HG02981 (cell line): ENCODE measurements around the gene AK9.

Source experiments
- ATAC-seq: cut with Tn5 transposase; IDR thresholded peaks from one replicate; pipeline ENCODE4 v1.9.1; 2021; ENCODE audit warnings: mild to moderate bottlenecking, moderate library complexity; ENCODE audit not compliant: unreplicated experiment

The AK9 gene

DNA sequence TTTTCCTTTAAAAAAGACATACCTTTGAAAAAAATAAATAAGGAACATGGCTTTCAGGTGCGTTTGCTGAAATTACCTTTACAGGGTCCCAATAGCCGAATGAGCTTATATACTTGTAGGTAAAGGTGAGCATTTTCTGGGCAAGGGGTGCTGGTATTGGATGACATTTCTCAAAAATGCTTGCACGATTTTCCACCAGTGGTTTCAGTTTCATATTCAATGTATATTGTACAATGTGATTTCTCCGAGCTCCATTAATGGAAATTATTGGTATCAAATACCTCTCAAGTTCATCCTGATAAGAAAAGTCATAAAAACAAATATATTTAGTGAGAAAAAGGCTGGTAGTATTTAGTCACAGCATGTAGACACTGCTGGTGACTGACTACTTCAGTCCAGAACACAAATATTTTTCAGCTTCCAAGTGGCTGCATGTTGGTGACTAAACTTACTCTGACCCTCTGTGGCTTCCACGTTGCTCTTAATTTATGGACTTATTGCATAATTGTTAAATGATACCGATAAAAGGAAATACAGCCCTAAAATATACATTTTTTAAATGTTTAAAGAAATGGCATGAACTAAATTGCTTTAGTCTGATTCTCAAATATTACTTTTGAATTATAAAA, 175.1 kb downstream of the AK9 start:
- no peak for ATAC-seq

GRCh38 chr6:109514946-109515345, 176.1 kb downstream of the AK9 start:
- ATAC-seq: no peak

- no peak for ATAC-seq
Observed at GRCh38 chr6:109513571-109514071, 177.4 kb downstream of the AK9 start.

DNA sequence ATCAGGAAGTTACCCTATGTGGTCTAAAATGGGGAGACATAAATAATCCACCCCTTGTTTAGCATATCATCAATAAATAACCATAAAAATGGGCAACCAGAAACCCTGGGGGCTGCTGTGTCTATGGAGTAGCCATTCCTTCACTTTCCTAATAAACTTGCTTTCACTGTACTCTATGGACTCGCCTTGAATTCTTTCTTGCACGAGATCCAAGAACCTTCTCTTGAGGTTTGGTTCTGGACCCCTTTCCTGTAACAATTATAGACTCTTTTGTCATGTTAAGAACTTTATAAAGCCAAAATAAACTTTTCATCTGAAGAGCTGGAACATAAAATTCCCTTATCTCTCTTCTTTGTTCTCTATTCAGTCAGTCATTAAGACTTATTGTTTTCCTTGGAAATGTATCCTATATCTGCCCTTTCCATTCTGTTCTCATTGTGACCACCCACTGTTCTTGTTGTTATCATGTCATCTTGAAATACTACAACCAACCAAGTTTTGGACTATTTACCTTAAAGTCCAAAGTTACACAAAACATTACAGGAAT, 178.7 kb downstream of the AK9 start:
- ATAC-seq: no peak

GRCh38 chr6:109511832-109512231, 179.2 kb downstream of the AK9 start:
- ATAC-seq: no peak

- ATAC-seq: no peak
Observed at GRCh38 chr6:109510358-109510757, 180.6 kb downstream of the AK9 start.

GRCh38 chr6:109508166-109508860, 182.7 kb downstream of the AK9 start:
- no peak for ATAC-seq

DNA sequence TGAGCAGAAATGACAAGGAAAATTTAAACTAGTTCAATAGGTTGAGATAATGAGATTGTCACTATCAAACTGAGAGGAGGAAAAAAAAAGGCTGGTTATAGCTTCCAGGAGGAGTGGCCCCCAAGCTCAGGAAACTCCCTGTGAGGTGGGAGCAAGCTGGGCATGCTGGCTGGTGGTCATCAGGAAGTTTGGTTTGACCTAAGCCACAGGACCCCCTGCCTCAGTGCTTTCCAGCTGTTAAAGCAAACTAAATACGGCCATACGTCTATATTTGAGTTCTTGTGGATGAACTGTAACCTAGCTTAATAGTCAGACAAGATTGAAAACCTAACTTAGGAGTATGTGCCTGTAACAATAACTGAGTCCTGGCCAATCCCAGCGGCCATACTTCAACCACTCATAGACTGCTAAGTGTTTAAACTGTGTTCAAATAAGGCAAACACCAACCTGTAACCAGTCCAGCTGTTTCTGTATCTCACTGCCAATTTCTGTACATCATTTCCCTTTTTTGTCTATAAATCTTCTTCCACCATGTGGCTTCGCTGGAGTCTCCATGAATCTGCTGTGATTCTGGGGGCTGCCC, 183.4 kb downstream of the AK9 start:
- ATAC-seq: no peak

DNA sequence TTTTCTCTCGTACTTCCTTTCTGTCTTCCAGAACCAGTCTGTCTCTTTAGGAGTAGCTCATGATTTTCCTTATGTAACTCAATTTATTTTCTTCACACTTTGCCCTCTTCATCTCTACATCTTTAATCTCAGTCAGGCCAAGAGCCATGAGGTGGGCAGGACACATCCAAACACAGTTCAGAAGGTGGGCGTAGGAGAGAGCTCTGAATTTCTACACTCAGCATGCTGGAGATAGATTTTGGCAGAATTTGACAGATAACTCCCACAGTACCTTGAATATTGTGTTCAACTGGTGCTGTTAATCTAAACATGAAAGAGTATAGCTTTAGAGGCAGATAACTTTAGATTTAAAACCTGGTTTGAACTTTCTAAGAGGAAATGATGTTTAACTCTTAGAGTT, 184.2 kb downstream of the AK9 start:
- no peak for ATAC-seq

DNA sequence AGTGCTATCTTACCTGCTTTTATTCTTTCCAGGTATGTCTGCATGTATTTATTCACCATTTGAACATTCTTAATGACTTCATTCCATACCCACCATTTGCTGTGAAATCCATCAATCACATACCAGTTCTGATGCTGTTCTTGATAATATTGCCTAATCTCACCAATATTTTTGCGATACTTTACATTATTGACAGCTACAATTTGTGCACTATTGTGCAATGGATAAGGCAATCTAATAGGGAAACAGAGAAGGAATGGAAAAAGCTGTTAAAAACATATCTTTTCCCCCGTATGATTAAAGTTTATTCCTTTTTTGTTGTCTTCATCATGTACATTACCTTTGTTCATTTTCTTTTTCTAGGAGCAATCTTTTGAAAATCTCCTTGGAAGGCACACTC, 184.7 kb downstream of the AK9 start:
- no peak for ATAC-seq

DNA sequence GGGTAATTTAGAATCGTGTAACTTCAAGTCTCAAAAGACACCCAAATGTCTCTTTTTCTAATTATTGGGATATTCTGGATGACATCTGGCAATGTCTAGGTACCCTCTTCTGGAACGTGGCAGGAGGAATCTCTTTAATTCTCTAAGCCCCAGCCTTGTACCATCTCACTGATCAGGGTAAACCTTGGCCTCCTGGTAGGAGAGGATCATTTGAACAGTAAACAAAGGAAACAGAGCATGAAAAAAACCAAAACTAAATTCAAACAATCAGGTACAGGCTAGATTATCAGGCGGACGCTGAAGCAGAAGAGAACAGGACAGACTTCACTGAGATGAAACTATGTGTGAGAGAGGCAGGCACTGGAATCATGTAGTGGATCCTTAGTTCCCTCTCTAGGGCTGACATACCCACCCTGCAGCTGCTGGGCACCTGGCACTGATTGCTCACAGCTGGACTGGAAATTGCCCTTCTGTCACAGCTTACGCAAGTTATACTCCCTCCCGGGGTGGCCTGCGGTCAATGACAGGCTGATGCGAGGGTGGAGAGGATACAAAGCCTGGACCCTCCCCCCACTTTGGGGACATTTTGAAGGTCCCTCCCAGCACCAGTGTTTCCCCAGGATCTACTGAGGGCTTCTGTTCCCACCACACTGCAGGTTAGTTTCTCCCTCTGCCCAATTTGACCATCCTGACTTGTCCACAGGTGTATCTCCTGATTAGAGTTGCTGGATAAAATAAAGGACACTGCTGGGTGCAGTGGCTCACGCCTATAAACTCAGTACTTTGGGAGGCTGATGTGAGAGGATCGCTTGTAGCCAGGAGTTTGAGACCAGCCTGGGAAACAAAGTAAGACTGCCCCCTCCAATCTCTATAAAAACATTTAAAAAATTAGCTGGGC, 187.4 kb downstream of the AK9 start:
- no peak for ATAC-seq

GRCh38 chr6:109498936-109499335, 192.1 kb downstream of the AK9 start:
- ATAC-seq: no peak

DNA sequence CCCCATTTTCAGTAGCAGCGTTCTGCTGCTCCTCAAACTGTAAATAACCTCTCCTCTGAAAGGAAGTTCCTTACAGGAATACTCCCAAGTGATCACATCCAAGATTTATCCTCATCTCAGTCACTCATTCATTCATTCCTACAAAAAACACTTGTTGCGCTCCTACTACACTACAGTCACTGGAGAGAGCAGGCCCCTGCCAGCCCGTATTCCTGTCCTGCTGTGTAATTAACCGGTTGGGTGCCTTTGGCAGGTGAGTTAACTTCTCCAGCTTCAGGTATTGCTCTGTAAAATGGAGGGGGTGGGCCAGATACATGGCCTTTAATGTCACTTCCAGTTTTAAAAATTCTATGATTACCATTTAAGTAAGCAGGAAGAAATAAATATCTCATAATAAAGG, 192.9 kb downstream of the AK9 start:
- ATAC-seq: no peak

DNA sequence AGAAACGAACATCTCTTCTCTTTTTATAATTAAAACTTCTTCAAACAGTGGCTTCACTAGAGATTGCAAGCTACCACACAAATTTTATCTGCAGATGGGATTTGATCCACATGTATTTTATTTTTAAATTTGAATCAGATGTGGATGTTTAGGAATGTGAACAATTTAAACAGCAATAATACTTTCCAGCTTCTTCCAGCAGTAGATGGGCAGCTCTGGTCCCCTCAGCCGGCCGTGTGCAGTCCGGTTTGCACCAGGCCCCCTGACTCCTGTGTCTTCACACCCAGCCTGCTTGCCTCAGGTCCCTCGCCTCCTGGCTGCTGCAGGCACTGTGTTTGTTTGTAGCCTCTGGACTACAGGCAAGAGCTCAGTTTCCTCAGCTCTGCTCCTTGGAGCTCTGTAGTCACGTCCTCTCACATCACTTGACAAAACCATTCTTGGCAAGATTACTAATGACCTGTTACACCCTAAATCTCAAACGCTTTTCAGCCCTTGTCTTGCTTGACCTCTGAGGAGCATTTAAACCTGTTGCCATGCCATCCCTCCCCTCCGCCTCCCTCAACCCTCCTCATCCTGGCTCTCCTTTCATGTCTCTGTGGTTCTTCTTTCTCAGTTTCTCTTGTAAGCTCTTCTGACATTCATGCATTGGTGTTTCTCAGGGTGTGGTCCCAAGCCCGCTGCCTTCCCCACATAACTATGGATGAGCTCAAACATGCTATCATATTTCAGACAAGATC, 194.8 kb downstream of the AK9 start:
- ATAC-seq: no peak

DNA sequence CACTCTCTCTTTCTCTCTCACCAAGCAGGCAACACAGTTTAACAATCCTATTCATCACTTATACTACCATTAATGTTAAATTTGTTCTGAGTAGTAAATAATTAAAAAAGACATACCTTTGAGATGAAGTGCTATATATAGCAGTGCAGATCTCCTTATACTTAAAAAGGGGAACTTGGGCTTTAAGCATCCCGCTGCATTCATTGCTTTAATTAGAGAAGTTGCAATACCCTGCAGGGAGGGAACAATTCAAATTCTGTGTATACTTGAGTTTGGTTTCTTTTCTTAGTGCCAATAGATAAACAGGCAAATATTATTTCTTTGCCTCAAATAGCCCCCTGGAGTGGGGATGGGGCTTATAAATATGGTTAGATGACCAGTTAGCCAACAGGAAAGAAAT, 197.1 kb downstream of the AK9 start:
- ATAC-seq: no peak

DNA sequence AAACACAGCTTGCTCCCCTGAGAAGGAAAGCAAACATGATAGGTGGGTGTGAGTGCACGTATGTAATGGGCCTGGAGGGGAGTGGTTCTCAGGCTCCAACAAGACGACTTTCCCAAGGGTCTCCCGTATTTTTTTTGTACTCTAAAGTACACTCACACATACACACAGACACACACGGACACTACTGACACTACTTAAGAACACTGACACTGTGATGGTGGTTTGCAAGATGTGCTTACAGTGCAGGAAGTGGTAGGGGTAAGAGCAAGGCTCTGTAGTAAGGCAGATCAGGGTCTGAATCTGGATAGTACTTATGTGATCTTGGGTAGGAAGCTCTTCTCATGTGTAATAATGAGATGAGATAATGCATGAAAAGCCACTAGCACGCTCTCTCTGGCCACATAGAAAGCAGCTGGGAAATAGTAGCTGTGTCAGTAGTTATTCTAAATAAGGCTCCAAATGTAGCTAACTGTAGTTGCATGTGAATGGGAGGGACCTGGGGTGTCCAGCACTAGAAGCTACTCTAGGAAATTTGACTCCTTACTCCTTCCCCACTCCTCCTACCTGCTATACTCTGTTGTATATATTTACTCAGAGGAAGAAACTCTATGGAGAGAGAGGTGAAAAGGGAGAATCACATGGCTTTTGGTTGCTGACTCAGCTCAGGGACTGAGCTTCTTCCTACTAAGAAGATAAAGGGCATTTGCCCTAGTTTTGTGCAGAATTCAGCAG, 199.6 kb downstream of the AK9 start:
- ATAC-seq: no peak

GRCh38 chr6:109490713-109491112, 200.3 kb downstream of the AK9 start:
- ATAC-seq: no peak

DNA sequence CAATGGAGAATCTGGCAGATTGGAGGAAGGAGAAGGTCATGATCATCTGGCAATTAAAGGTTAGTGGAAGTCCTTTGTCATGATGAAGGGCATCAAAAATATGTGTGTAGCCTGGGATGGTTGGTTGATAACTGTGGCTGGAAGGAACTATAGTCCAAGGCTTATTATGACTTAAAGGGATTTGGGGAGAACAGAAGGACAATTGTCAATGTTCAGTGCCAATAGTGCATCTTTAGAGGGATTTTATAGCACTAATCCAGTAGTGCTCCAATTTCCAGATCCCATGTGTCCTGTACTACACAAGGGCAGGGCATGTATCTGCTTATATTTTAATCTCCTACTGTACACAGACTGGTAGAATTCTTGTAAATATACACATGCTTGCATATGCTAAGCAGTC, 203.0 kb downstream of the AK9 start:
- no peak for ATAC-seq

DNA sequence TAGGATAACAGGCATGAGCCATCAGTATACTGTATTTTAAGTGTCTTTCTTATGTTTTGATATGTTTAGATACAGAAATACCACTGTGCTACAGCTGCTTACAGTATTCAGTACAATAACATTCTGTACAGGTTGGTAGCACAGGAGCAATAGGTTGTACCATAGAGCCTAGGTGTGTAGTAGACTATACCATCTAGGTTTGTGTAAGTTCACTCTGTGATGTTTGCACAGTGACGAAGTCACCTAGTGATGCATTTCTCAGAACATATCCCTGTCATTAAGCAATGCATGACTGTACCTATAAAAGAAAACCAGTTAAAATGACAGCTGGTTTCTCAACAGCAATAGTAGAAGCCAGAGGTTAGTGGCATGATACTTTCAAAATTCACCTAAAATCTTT, 204.9 kb downstream of the AK9 start:
- ATAC-seq: no peak
